HG02623 (cell line): ENCODE results near the gene LAMTOR4.

Experiments
- ATAC-seq: cut with Tn5 transposase; IDR thresholded peaks from one replicate; pipeline ENCODE4 v1.9.1; 2021; ENCODE audit warnings: moderate library complexity; ENCODE audit not compliant: unreplicated experiment

The LAMTOR4 gene

GRCh38 chr7:100148559-100149328 is at the start of gene LAMTOR4:
Gene LAMTOR4, plus strand, starts transcription at chr7:100148918. Its CDS starts 55 bp downstream, at chr7:100148973.
- peak; percentile 97 for ATAC-seq

GRCh38 chr7:100099452-100099851 is 49.3 kb upstream of the LAMTOR4 start:
- no peak for ATAC-seq

- peak; percentile 69 for ATAC-seq
These were observed 48.2 kb upstream of the LAMTOR4 start for GRCh38 chr7:100100420-100101015.

GRCh38 chr7:100101016-100101862 is 47.5 kb upstream of the LAMTOR4 start, which contains the start of the genes AP4M1 and MCM7:
Gene AP4M1, plus strand, starts transcription at chr7:100101643. Its CDS starts 72 bp downstream, at chr7:100101715.
Gene MCM7, minus strand, starts transcription at chr7:100101397. Its CDS starts 103 bp downstream, at chr7:100101294.
- ATAC-seq = peak; percentile 71

DNA sequence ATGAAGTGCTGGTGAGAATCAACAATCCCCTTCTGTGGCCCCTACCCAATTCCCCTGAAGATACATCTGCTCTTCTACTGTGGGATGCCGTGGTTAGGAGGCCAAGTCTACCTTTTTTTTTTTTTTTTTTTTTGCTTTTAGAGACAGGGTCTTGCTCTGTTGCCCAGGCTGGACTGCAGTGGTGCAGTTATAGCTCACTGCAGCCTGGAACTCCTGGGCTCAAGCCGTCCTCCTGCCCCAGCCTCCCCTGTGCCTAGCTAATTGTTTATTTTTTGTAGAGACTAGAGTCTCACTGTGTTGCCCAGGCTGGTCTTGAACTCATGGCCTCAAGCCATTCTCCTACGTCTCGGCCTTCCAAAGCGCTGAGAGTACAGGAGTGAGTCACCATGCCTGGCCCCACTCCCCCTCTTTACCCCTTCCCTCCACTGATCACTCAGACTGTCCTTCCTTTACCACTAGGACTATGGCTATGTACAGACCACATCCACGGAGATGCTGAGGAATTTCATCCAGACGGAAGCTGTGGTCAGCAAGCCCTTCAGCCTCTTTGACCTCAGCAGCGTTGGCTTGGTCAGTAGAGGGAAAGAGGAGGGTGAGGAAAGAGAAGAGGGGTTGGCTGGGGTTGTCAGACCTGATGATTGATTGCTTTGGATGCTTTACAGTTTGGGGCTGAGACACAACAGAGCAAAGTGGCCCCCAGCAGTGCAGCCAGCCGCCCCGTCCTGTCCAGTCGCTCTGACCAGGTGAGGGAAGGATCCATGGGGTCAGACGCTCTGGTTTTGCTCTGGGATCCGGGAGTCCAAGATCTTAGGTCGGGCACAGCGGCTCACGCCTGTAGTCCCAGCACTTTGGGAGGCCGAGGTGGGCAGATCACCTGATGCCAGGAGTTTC is 45.5 kb upstream of the LAMTOR4 start:
- ATAC-seq = no peak

DNA sequence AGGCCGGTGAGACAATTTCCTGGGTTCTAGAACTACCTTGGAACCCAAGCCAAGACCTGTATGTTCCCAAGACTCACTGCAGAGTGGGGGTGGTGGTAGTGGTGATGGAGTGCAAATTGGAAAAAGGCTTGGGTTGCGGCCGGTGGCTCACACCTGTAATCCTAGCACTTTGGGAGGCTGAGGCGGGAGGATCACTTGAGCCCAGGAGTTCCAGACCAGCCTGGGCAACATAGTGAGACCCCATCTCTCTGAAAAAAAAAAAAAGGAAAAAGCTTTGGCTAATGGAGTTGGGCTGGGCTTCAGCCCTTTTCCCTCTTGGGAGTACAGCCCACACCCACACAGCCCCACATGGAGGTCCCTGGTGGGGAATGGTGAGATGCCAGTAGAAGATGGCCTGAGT is 43.2 kb upstream of the LAMTOR4 start:
- ATAC-seq = no peak

DNA sequence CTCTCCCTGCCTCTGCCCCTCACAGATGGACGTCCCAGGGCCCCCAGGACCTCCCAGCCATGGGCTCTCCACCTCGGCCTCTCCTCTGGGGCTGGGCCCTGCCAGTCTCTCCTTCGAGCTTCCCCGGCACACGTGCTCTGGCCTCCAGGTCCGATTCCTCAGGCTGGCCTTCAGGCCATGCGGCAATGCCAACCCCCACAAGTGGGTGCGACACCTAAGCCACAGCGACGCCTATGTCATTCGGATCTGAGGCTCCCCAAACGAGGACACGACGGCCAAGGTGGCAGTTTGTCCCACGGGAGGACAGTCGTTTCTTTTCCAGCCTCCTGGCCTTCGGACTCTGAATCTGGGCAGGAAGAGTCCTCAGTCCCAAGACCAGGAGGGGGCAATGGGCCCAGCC is 42.1 kb upstream of the LAMTOR4 start:
- no peak for ATAC-seq

GRCh38 chr7:100107125-100107737 is 41.5 kb upstream of the LAMTOR4 start:
- no peak for ATAC-seq

GRCh38 chr7:100107890-100108289 is 40.8 kb upstream of the LAMTOR4 start:
- ATAC-seq = no peak

DNA sequence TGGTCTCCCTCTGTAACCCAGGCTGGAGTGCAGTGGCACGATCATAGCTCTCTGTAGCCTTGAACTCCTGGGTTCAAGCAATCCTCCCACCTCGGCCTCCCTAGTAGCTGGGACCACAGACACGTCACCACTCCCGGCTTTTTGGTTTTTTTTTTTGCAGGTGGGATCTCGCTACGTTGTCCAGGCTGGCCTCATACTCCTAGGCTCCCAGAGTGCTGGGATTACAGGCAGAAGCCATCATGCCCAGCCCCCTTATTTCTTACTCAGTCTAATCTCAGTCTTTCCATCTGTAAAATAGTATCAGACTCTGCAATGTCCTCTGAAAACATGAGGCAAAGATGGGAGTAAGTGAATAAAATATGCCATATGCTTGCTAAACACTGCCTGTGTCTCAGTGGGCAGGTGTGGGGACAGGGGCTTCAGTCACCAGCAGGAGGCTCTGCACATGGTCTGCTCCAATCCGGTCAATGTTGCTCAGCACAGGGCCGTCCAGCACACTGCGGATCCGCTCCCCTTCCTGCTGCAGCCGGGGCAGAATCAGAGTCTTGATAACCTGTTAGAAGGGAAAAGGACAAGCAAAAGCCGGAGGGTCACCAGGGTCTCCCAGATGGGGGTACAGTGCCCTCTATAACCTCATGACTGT is 39.1 kb upstream of the LAMTOR4 start:
- no peak for ATAC-seq

DNA sequence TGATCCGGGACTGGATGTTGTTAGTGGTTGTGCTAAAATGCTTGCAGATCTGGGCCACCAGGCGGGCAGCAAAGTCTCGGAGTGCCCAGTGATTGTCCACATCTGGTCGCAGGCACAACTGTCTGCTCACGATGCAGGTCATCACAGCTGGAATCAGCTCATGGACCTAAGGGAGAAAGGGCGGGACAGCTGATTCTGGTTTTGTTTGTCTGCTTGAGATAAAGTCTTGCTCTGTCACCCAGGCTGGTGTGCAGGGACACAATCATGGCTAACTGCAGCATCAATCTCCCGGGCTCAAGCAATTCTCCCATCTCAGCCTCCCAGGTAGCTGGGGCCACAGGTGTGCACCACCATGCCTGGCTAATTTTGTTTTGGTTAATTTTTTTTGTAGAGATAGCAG is 37.6 kb upstream of the LAMTOR4 start:
- ATAC-seq = no peak

DNA sequence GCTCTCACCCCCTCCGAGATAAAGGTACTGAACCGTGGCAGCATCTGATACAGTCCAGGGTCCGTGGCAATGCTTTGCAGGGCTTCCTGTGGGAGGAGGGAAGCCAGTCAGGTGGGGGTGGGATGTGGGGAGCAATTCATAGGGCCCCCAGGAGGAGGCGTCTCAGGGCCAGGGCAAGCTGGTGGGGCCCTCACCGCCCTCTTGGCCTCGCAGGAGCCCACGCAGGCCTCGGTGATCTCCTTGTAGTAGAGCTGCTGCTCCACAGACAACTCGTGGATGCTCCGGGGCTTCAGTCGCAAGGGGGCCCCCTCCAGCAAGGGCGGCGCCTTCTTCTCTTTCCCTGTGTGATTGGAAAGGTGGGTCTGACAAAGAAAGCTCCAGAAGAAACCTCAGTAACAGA is 36.8 kb upstream of the LAMTOR4 start:
- no peak for ATAC-seq

DNA sequence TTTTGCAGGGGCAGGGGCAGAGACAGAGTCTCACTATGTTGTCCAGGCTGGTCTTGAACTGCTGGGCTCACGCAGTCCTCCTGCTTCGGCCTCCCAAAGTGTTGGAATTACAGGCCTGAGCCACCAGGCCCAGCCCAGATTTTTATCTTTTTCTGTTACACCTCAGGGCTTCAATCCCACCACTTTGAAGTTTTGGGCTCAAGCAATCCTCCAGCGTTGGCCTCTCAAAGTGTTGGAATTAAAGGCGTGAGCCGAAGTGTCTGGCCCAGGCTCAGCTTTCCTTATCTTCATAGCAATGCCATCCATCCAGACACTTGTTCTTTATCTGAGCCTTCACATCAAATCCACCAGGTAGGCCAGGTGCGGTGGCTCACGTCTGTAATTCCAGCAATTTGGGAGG is 33.7 kb upstream of the LAMTOR4 start:
- no peak for ATAC-seq

GRCh38 chr7:100118388-100119071 is 30.2 kb upstream of the LAMTOR4 start:
- ATAC-seq = no peak

GRCh38 chr7:100119072-100119969 is 29.4 kb upstream of the LAMTOR4 start, which contains the start of the genes CNPY4 and TAF6:
Gene CNPY4, plus strand, starts transcription at chr7:100119634. Its CDS starts 111 bp downstream, at chr7:100119745.
Gene TAF6, minus strand, starts transcription at chr7:100119358. Its CDS starts 5,149 bp downstream, at chr7:100114209.
- peak; percentile 78 for ATAC-seq

- no peak for ATAC-seq
These were observed 28.6 kb upstream of the LAMTOR4 start for GRCh38 chr7:100119970-100120732.

DNA sequence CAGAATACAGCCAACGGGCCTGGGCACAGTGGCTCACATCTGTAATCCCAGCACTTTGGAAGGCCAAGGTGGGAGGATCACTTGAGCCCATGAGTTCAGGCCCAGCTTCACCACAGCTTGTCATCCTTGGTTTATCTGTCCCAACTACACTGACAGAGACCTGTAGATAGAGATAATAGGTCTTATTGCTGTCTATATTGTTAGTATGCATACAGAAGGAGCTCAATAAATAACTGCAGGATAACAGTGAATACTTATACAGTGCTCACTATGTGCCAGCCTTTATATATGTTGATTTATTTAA is 28.0 kb upstream of the LAMTOR4 start:
- ATAC-seq = no peak
